ENCODE results near the gene EHBP1. TPM values are rescaled to one million over a fixed set of nuclear protein-coding genes. Genes with fewer than 3 reads are reported as not detected.

EHBP1 gene
- total RNA-seq, 3 donors from 2014 or later (not counting 1 experiment from before 2014, with no cell fraction given) = 22.4 to 33.4 (median 28.3) TPM

DNA sequence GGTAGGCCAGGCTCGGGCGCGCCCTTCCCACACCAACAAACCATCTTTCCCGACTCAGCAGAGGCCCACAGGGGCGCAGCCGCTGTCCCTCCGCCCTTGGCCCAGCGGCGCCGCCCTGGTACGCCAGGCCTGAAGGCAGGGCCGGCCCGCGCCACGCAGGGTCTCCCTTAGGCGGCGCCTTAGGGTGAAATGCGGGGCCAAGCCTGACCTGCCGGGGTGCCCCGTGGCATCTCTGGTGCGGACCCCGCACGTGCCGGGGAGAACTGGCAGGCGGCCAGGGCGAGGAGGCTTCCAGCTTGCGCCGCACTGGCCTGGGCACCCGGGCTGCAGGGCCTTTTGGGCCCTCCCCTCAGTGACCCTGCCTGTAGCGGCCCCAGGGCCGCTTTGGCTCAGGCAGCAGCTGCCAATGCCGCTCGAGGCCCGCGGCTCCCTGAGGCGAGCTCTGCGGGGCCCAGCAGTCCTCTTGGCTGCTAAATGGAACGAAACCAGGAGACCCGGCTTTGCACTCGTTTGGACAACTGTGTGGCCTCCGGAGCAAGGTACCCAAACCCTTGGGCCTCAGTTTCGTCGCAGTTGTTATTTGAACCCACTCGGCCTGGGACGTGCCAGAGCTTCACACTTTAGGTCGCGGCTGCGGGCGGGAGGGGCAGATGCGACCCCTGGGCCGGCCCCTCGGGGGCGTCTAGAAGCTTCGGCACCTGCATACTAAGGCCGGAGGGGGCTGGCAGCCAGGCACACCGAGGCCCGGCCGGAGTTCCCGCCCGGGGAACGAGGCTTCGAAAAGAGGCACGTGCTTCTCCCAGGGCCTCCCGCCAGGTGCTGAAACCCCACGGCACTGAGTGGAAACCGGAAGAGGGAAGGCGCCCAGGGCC, 353.6 kb downstream of the EHBP1 start:
- H3K36me3 ChIP-seq (ENCODE audit: control insufficient read depth, insufficient read depth, low read length) = no peaks in the 10 kb centered on the region
- H3K4me3 ChIP-seq (ENCODE audit: low read length) = no peak overlapping the region
- peaks cover 65 to 78% of the 10 kb centered on the region in 2 donors for H3K27me3 Mint-ChIP-seq (ENCODE audit: low read depth in 2 of 2)
- WGBS (ENCODE audit: insufficient coverage) = 9% methylated on average over 67 of the region's 67 CpGs
- peak overlapping the region; percentile 21 for H3K4me3 Mint-ChIP-seq
- peaks cover 73% of the 10 kb centered on the region for H3K27me3 ChIP-seq (ENCODE audit: control insufficient read depth, insufficient read depth, low read length)
- intact Hi-C loops (cut with micrococcal nuclease) = no loop called here
- ATAC-seq = peak in 2 of 3 donors; percentile 17 to 37
- H3K4me1 Mint-ChIP-seq = peaks cover 31 to 40% of the 10 kb centered on the region in 2 donors
- no peak overlapping the region for H3K27ac Mint-ChIP-seq
- no peak overlapping the region for H3K27ac ChIP-seq (ENCODE audit: low read length)
- H3K9me3 Mint-ChIP-seq = peaks cover 0 to 3% of the 10 kb centered on the region in 2 donors
- no peaks in the 10 kb centered on the region for H3K9me3 ChIP-seq (ENCODE audit: control insufficient read depth, insufficient read depth, low read length)
- DNase-seq = peak in 1 of 2 donors; percentile 3
- peaks cover 50% of the 10 kb centered on the region for H3K4me1 ChIP-seq (ENCODE audit: control insufficient read depth, insufficient read depth, low read length)
- H3K36me3 Mint-ChIP-seq = no peaks in the 10 kb centered on the region
- TF ChIP-seq, protein P1, sequence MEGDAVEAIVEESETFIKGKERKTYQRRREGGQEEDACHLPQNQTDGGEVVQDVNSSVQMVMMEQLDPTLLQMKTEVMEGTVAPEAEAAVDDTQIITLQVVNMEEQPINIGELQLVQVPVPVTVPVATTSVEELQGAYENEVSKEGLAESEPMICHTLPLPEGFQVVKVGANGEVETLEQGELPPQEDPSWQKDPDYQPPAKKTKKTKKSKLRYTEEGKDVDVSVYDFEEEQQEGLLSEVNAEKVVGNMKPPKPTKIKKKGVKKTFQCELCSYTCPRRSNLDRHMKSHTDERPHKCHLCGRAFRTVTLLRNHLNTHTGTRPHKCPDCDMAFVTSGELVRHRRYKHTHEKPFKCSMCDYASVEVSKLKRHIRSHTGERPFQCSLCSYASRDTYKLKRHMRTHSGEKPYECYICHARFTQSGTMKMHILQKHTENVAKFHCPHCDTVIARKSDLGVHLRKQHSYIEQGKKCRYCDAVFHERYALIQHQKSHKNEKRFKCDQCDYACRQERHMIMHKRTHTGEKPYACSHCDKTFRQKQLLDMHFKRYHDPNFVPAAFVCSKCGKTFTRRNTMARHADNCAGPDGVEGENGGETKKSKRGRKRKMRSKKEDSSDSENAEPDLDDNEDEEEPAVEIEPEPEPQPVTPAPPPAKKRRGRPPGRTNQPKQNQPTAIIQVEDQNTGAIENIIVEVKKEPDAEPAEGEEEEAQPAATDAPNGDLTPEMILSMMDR (IDR thresholded peaks at IDR 0.05) = no peak

DNA sequence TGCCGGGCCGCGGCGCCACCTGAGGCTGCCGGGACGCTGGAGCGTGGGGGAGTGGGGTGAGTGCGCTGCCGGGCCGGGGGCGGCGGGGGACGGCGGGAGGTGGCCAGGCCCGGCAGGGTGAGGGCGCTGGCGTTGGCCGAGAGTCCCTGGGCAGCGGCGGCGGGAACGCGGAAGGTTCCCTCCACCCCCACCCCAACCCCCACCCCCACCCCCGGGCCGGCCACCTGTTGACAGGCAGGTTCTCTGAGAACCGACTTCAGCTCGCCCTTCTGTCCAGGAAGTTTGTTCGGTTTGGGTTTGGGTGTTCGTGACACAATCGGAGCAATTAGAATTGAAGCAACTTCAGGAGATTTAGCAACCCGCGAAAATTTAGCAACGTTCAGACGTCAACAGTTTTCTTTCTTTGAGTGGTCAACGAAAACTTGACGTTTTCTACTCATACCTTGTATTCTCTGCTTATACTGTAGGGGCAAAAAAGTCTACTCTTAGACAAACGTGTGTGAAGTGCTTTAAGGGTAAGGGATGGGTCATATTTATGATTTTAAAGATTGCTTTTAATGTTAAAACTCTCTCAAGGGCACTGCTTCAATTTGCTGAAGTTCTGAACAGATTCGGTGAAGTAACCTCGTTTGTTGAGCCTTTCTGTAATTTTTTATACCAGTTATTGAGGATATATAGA, 354.4 kb downstream of the EHBP1 start:
- no peak overlapping the region for H3K27ac ChIP-seq (ENCODE audit: low read length)
- WGBS (ENCODE audit: insufficient coverage) = 5% methylated on average over 22 of the region's 39 CpGs
- H3K9me3 ChIP-seq (ENCODE audit: control insufficient read depth, insufficient read depth, low read length) = no peaks in the 10 kb centered on the region
- H3K27me3 ChIP-seq (ENCODE audit: control insufficient read depth, insufficient read depth, low read length) = peaks cover 69% of the 10 kb centered on the region
- Mint-ChIP-seq H3K36me3 (no peaks in the 10 kb centered on the region), H3K27ac (no peak overlapping the region), H3K4me1 (peaks cover 24 to 32% of the 10 kb centered on the region in 2 donors), H3K27me3 (ENCODE audit: low read depth in 2 of 2) (peaks cover 57 to 78% of the 10 kb centered on the region in 2 donors), H3K9me3 (peaks cover 0 to 3% of the 10 kb centered on the region in 2 donors), H3K4me3 (peak overlapping the region; percentile 75)
- peak in 1 of 3 donors; percentile 24 for ATAC-seq
- TF ChIP-seq, protein P1 (IDR thresholded peaks at IDR 0.05) = no peak
- intact Hi-C loops (cut with micrococcal nuclease) = no loop called here
- peaks cover 42% of the 10 kb centered on the region for H3K4me1 ChIP-seq (ENCODE audit: control insufficient read depth, insufficient read depth, low read length)
- peak in 1 of 2 donors; percentile 7 for DNase-seq
- H3K36me3 ChIP-seq (ENCODE audit: control insufficient read depth, insufficient read depth, low read length) = no peaks in the 10 kb centered on the region
- H3K4me3 ChIP-seq (ENCODE audit: low read length) = no peak overlapping the region

DNA sequence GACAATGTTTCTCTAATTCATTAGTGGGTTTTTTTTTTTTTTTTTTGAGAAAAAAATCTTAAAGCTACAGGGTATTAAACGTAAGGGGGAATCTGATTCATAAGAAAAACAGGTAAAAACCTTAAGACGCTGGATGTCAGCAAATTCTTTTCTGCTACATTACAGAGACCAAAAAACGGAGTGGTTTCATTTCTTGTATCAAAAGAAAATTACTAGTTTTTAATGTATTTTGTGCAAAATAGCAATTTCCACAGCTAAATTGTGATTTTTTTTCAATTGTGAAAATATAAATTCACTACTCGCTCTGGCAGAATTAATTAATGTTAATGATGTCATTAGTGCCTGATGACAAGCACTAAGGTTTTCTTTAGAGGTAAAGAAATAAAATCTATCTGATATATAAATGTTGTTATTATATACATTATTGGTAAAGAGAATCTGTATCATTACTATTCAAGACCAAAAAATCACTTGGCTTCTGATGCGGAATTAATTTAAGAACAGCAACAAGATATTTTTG, 355.0 kb downstream of the EHBP1 start:
- intact Hi-C loops (cut with micrococcal nuclease) = no loop called here
- peaks cover 69% of the 10 kb centered on the region for H3K27me3 ChIP-seq (ENCODE audit: control insufficient read depth, insufficient read depth, low read length)

More for the DNA sequence above, 355.0 kb downstream of the EHBP1 start:
- H3K4me3 Mint-ChIP-seq = no peak overlapping the region
- peaks cover 55 to 76% of the 10 kb centered on the region in 2 donors for H3K27me3 Mint-ChIP-seq (ENCODE audit: low read depth in 2 of 2)
- TF ChIP-seq, protein P1 (IDR thresholded peaks at IDR 0.05) = no peak
- DNase-seq = no peak
- no peaks in the 10 kb centered on the region for H3K9me3 ChIP-seq (ENCODE audit: control insufficient read depth, insufficient read depth, low read length)
- peaks cover 0 to 3% of the 10 kb centered on the region in 2 donors for H3K9me3 Mint-ChIP-seq
- H3K4me1 Mint-ChIP-seq = peaks cover 21 to 30% of the 10 kb centered on the region in 2 donors
- ATAC-seq = no peak
- H3K4me3 ChIP-seq (ENCODE audit: low read length) = no peak overlapping the region
- WGBS (ENCODE audit: insufficient coverage) = 33% methylated on average over 1 of the region's 5 CpGs
- peaks cover 36% of the 10 kb centered on the region for H3K4me1 ChIP-seq (ENCODE audit: control insufficient read depth, insufficient read depth, low read length)
- H3K36me3 ChIP-seq (ENCODE audit: control insufficient read depth, insufficient read depth, low read length) = no peaks in the 10 kb centered on the region
- no peak overlapping the region for H3K27ac Mint-ChIP-seq
- H3K36me3 Mint-ChIP-seq = no peaks in the 10 kb centered on the region
- no peak overlapping the region for H3K27ac ChIP-seq (ENCODE audit: low read length)
